ENCODE results near the gene FADS2. TPM values are rescaled to one million over a fixed set of nuclear protein-coding genes. Genes with fewer than 3 reads are reported as not detected.

FADS2 gene
- total RNA-seq, 1 donor = 713 TPM

- no peak overlapping the region for H3K4me3 ChIP-seq (ENCODE audit: low read depth, low read length)
- TF ChIP-seq, protein P1, sequence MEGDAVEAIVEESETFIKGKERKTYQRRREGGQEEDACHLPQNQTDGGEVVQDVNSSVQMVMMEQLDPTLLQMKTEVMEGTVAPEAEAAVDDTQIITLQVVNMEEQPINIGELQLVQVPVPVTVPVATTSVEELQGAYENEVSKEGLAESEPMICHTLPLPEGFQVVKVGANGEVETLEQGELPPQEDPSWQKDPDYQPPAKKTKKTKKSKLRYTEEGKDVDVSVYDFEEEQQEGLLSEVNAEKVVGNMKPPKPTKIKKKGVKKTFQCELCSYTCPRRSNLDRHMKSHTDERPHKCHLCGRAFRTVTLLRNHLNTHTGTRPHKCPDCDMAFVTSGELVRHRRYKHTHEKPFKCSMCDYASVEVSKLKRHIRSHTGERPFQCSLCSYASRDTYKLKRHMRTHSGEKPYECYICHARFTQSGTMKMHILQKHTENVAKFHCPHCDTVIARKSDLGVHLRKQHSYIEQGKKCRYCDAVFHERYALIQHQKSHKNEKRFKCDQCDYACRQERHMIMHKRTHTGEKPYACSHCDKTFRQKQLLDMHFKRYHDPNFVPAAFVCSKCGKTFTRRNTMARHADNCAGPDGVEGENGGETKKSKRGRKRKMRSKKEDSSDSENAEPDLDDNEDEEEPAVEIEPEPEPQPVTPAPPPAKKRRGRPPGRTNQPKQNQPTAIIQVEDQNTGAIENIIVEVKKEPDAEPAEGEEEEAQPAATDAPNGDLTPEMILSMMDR (IDR thresholded peaks at IDR 0.05; ENCODE audit: insufficient read depth, low read depth, low read length) = no peak
- DNase-seq (ENCODE audit: low read depth) = no peak
These were observed 32.1 kb upstream of the FADS2 start for GRCh38 chr11:61795876-61796526.

- peak; percentile 91 for DNase-seq (ENCODE audit: low read depth)
- no peak overlapping the region for H3K4me3 ChIP-seq (ENCODE audit: low read depth, low read length)
- TF ChIP-seq, protein P1 (IDR thresholded peaks at IDR 0.05; ENCODE audit: insufficient read depth, low read depth, low read length) = peak; percentile 82
These were observed 30.7 kb upstream of the FADS2 start for GRCh38 chr11:61797263-61797944.

- TF ChIP-seq, protein P1 (IDR thresholded peaks at IDR 0.05; ENCODE audit: insufficient read depth, low read depth, low read length) = no peak
- H3K4me3 ChIP-seq (ENCODE audit: low read depth, low read length) = no peak overlapping the region
- no peak for DNase-seq (ENCODE audit: low read depth)
These were observed 28.3 kb upstream of the FADS2 start for GRCh38 chr11:61799665-61800284.

DNA sequence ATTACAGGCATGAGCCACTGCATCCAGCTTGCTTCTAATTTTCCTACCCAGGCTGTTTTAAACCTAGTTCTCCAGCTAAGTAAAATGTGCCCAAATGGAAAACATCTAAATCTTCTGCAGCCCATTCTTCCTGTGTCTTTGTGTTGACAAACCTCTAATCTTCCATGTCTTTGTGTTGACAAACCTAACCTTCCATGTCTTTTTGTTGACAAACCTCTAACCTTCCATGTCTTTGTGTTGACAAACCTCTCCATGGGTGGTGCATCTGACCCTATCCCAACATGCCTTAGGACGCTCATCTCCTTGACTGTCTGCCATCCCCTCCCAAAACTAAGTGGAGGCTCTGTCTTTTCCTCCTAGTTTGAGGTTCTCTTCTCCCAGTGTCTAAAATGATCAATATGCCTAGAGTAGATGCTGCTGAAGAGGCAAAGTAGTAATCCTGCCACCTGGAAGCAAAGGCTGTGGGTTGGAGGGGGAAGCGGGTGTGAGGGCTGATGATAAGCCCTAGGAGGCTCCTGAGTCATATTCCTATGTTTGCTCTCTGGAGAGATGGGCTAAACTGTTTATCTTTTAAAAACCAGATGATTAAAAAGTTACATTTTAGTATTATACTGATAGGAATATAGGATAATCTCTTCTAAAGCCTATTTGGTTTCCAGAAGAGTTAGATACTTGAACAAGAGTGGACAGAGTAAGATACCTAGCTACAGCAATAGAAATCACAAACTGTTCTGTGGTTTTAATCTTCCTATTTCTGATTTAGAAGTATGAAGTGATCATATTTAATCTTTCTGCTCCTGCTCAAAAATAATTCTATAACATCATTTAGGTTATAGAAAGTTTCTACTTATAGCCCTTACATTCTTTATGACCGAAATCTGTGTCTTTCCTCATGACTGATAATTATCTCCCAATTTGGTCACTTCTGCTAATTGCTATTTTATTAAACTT lies 27.5 kb upstream of the FADS2 start:
- DNase-seq (ENCODE audit: low read depth) = peak; percentile 22
- H3K4me3 ChIP-seq (ENCODE audit: low read depth, low read length) = no peak overlapping the region
- TF ChIP-seq, protein P1 (IDR thresholded peaks at IDR 0.05; ENCODE audit: insufficient read depth, low read depth, low read length) = no peak

GRCh38 chr11:61802605-61803004 lies 25.5 kb upstream of the FADS2 start:
- DNase-seq (ENCODE audit: low read depth) = no peak
- H3K4me3 ChIP-seq (ENCODE audit: low read depth, low read length) = no peak overlapping the region
- TF ChIP-seq, protein P1 (IDR thresholded peaks at IDR 0.05; ENCODE audit: insufficient read depth, low read depth, low read length) = no peak

DNA sequence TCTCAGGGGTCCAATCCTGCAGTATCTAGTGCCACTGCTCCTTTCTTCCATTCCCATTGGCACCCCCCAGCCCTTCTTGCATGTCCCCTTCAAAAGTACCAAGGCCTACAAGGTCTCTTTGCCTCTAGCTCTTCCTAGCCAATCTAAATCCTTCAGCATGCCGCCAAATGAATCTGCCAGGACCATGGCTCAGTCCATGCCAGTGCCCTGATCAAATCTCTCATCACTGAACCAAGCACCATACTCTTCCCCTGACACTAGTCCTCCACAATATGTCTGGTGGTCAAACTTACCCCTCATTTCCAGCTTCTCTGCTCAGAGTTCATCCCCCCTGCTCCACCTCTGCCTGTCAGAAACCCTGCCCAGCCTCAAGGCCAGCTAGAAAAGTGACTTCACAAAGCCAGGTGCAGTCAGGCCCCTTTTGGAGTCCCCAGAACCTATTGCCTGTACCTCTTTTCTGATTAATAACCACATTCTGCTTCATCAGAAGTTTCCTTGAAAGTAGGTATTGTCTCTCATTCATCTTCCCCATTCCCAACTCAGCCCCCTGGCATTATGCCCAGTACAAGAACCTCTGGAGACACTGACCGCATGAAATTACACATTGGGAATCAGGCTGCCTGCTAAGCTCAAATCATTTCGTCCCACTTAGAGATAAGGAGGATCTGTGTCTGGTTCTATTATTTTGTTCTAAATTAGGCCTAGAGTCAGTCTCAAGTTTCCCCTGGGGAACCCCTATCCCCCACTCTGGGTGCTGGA lies 24.0 kb upstream of the FADS2 start:
- peak; percentile 14 for DNase-seq (ENCODE audit: low read depth)
- no peak overlapping the region for H3K4me3 ChIP-seq (ENCODE audit: low read depth, low read length)
- TF ChIP-seq, protein P1 (IDR thresholded peaks at IDR 0.05; ENCODE audit: insufficient read depth, low read depth, low read length) = no peak

Data from fibroblast of villous mesenchyme (primary cell).